Neuron (in vitro differentiated cells): Measurements from ENCODE around the gene SNRPB2.

Source experiments
- H2AFZ ChIP-seq: one replicate; pipeline ENCODE4 v1.6.1; 2013; ENCODE audit warnings: low read depth, mild to moderate bottlenecking, inconsistent platforms, low read length, moderate library complexity
- H3K27me3 ChIP-seq: one replicate; pipeline ENCODE4 v1.6.1; 2013; ENCODE audit warnings: low read length; ENCODE audit not compliant: insufficient read depth
- H3K36me3 ChIP-seq: one replicate; pipeline ENCODE4 v1.6.1; 2013; ENCODE audit warnings: low read length; ENCODE audit not compliant: insufficient read depth
- H3K4me1 ChIP-seq: one replicate; pipeline ENCODE4 v1.6.1; 2013; ENCODE audit warnings: low read length; ENCODE audit not compliant: insufficient read depth
- H3K4me3 ChIP-seq: 2 replicates; pipeline ENCODE4 v1.5.1; 2013; ENCODE audit warnings: mild to moderate bottlenecking, low read length, moderate library complexity
- H3K9me3 ChIP-seq: one replicate; pipeline ENCODE4 v1.6.1; 2013; ENCODE audit warnings: low read length

SNRPB2 gene

DNA sequence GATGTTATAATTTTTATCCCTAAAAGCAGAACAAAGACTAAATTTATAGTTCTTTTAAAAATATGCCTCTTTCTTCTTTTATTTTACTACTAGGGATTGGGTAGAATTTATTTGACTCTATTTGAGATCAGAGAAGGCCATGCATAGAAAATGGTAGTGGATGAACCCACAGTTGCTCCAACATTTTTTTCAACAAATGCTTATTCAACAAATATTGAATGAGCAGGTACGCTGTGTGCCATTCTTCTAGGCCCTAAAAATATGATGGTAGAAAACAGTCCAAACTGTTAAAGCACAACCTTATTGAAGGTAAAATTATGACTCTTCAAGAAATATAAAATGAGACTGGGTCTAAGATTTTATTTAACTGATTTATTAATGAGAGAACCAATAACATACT is 48.3 kb downstream of the SNRPB2 start:
- H3K9me3 ChIP-seq = no peaks in the 10 kb centered on the region
- H3K4me3 ChIP-seq = no peak overlapping the region
- no peaks in the 10 kb centered on the region for H3K27me3 ChIP-seq
- H3K36me3 ChIP-seq = no peaks in the 10 kb centered on the region
- no peaks in the 10 kb centered on the region for H3K4me1 ChIP-seq
- no peak overlapping the region for H2AFZ ChIP-seq

DNA sequence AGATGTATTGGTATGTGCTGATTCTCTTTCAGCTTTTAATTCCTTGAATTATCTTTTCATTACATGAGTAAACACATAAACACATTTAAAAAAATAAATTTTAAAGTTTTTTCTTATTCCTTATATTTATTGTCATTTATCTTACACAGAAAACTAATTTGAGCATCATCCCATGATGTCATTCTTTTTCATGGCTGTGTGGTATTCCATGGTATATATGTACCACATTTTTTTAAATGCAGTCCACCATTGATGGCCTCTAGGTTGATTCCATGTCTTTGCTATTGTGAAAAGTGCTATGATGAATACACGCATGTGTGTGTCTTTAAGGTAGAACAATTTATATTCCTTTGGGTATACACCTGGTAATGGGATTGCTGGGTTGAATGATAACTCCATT is 51.7 kb downstream of the SNRPB2 start:
- Histone ChIP-seq H3K4me1 (peaks cover 12% of the 10 kb centered on the region), H3K4me3 (no peak overlapping the region), H3K27me3 (no peaks in the 10 kb centered on the region), H3K36me3 (no peaks in the 10 kb centered on the region), H2AFZ (no peak overlapping the region), H3K9me3 (no peaks in the 10 kb centered on the region)

DNA sequence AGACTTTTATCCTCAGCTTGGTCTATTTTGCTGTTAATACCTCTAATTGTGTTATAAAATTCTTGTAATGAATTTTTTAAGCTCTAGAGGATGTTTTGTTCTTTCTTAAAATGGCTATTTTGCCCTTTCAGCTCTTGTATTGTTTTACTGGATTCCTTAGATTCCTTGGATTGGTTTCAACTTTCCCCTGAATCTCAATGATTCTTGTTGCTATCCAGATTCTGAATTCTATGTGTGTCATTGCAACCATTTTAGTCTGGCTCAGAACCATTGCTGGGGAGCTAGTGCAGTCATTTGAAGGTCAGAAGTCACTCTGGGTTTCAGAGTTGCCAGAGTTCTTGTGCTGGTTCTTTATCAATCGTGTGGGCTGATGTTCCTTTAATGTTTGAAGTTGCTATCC is 55.4 kb downstream of the SNRPB2 start:
- Histone ChIP-seq H3K4me3 (no peak overlapping the region), H3K27me3 (no peaks in the 10 kb centered on the region), H3K9me3 (no peaks in the 10 kb centered on the region)

More for the DNA sequence above, 55.4 kb downstream of the SNRPB2 start:
- no peaks in the 10 kb centered on the region for H3K36me3 ChIP-seq
- peaks cover 12% of the 10 kb centered on the region for H3K4me1 ChIP-seq
- no peak overlapping the region for H2AFZ ChIP-seq
